ENCODE data around the gene ATP6V1F. TPM values are rescaled to one million over a fixed set of nuclear protein-coding genes. Genes with fewer than 3 reads are reported as not detected.

Gene ATP6V1F
- polyA plus RNA-seq, 6 donors from 2014 or later = 341 to 599 (median 381) TPM

DNA sequence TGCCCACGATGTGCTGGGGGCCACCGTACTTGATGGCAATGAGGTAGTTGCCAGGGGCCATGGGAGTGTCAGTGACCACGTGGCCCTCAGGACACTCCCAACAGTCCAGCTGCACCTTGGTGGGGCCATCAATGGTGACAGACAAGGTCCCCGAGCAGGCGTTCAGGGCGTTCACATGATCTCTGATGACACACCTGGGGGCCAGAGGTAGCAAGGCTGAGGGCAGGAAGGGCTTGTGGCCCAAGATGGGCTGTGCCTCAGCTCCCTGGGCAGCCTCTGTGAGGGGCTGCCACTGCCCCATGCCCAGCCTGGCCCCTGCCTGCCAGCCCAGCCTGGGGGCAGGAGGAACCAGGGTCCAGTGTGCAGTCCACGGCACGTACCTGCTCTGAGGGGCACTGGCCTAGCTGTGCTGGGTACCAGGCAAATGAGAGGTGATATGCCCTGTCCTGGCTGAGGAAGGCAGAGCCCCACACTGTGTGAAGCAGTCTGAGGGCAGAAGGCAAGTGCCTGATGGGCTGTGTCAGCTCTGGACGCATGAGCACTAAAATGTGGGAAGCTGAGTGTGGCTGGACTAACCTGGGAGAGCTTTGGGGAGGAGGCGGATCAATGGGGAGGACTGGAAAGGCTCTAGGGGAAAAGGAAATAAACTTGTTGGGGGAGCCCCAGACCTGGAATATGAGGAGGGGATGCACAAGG is 51.4 kb downstream of the ATP6V1F start:
- ATAC-seq (ENCODE audit: low read depth in 2 of 2) (no peak), DNase-seq (no peak)
- no peaks in the 10 kb centered on the region for H3K36me3 Mint-ChIP-seq
- peaks cover 20 to 50% (median 46%) of the 10 kb centered on the region in 3 donors for H3K27me3 Mint-ChIP-seq
- peaks cover 0 to 2% (median 0%) of the 10 kb centered on the region in 7 donors for H3K9me3 Mint-ChIP-seq
- peak overlapping the region; percentile 65 to 85 (median 78) for H3K4me3 Mint-ChIP-seq
- peaks cover 16 to 30% (median 21%) of the 10 kb centered on the region in 3 donors for H3K4me1 Mint-ChIP-seq
- H3K27ac Mint-ChIP-seq = peak overlapping the region in 4 of 6 donors; percentile 25 to 85 (median 74)

DNA sequence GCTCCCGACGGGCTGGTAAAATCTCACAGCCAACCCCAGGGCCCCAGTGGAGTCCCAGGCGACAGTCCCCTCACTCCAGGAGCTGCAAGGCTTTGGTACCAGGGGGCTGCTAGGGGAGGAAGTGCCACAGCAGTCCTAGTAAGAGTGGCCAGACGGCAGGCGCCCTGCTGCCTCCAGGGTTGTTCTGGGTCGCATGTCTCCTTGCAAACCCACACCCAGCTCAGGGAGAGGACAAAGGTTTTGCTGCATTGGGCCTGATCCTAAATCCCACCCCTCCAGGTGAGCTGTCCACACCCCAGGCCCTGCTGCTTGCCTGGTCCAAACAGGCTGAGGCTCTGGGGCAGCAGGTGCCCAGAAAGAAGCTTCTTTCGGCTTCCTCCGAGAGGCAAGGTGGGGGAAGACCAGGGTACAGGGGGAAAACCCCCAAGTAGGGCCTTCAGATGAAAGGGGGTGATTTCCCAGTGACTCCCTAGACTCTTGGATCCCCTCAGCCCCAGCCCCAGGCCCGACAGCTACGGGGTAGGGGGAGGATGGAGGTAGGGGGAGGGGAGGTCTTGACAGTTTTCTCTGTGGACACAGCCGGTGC is 52.0 kb downstream of the ATP6V1F start:
- Mint-ChIP-seq H3K9me3 (no peaks in the 10 kb centered on the region), H3K27ac (peak overlapping the region in 3 of 6 donors; percentile 25 to 85 (median 38)), H3K36me3 (no peaks in the 10 kb centered on the region), H3K4me3 (peak overlapping the region; percentile 65 to 89 (median 80)), H3K27me3 (peaks cover 16 to 44% (median 39%) of the 10 kb centered on the region in 3 donors), H3K4me1 (peaks cover 16 to 25% (median 16%) of the 10 kb centered on the region in 3 donors)
- DNase-seq = peak; percentile 56
- peak; percentile 88 to 91 for ATAC-seq (ENCODE audit: low read depth in 2 of 2)

DNA sequence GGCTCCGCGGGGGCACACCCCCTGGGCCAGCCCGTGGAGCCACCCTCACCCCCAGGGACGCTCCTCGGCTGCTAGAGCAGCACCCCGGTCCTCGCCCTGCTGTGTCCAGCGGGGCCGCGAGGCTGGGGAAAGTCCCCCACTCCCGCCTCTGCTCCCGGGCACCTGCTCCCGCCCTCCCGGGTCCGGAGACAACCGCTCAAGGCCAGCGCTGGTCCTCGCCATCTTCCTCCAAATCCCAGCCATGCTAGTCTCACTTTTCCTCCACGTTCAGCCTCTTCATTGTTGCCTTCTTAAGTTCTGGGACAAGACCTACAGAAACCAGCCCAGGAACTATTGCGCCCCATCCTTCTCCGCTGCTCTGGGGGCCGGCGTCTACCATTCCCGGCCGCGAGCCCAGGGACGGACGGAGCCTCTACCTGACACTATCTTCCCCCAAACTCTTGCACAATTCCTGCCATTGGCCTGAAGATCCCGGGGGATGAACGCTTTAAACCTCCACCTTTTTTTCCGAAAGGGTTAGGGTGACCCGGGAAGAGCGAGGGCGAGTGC is 52.7 kb downstream of the ATP6V1F start:
- Mint-ChIP-seq H3K4me3 (peak overlapping the region; percentile 80 to 97 (median 86)), H3K4me1 (peaks cover 12 to 18% (median 12%) of the 10 kb centered on the region in 3 donors), H3K9me3 (no peaks in the 10 kb centered on the region), H3K36me3 (no peaks in the 10 kb centered on the region), H3K27me3 (peaks cover 15 to 40% (median 34%) of the 10 kb centered on the region in 3 donors), H3K27ac (peak overlapping the region in 4 of 6 donors; percentile 25 to 96 (median 73))
- DNase-seq = no peak
- peak; percentile 24 to 26 for ATAC-seq (ENCODE audit: low read depth in 2 of 2)

Other genes with a start within 250 kb of the ATP6V1F start
- under 1 TPM in 2 of 6 donors, not detected in 4; 0.05 to 0.08 TPM for gene GARIN1A, start 190.6 kb upstream of the ATP6V1F start, polyA plus RNA-seq (ENCODE audit: low read depth in 6 of 6)
- 10 to 100 TPM; 19.2 to 29.6 (median 21.0) TPM for gene CALU, start 123.5 kb upstream of the ATP6V1F start, polyA plus RNA-seq (ENCODE audit: low read depth in 6 of 6)
- not detected for gene OPN1SW, start 87.1 kb upstream of the ATP6V1F start, polyA plus RNA-seq (ENCODE audit: low read depth in 6 of 6)
- under 1 TPM in 3 of 6 donors, not detected in 3; 0.08 to 0.38 (median 0.34) TPM for gene CCDC136, start 70.9 kb upstream of the ATP6V1F start, polyA plus RNA-seq (ENCODE audit: low read depth in 6 of 6)
- not detected for gene FLNC, start 32.5 kb upstream of the ATP6V1F start, polyA plus RNA-seq (ENCODE audit: low read depth in 6 of 6)
- under 1 TPM in 4 of 6 donors, not detected in 2; 0.29 to 0.78 (median 0.37) TPM for gene KCP, start 47.9 kb downstream of the ATP6V1F start, polyA plus RNA-seq (ENCODE audit: low read depth in 6 of 6)
- 10 to 100 TPM; 54.4 to 78.0 (median 58.5) TPM for gene IRF5, start 75.1 kb downstream of the ATP6V1F start, polyA plus RNA-seq (ENCODE audit: low read depth in 6 of 6)
- gene TNPO3, start 192.3 kb downstream of the ATP6V1F start, polyA plus RNA-seq (ENCODE audit: low read depth in 6 of 6) = 10 to 100 TPM; 28.7 to 38.7 (median 34.1) TPM